Mesenchymal stem cell (in vitro differentiated cells and primary cell): ENCODE data around the gene PSG1.
"Not testable (repeated sequence)": the region's sequence is repeated elsewhere in the genome, so short reads cannot be mapped to it uniquely, and the experiment has no call there.

ENCODE experiments used
- DNase-seq: peaks from one replicate; pipeline ENCODE4 v3.0.0-alpha.2; 2013
- H2AFZ ChIP-seq: one replicate; pipeline ENCODE4 v1.6.1; 2013; ENCODE audit warnings: low read depth, mild to moderate bottlenecking, control low read depth, inconsistent platforms, low read length, moderate library complexity
- H2AK5ac ChIP-seq: 2 replicates; pipeline ENCODE4 v1.6.1; 2013; ENCODE audit warnings: low read length, moderate library complexity, mild to moderate bottlenecking, inconsistent platforms; ENCODE audit not compliant: severe bottlenecking
- H2BK120ac ChIP-seq: one replicate; pipeline ENCODE4 v1.6.1; 2013; ENCODE audit warnings: low read depth, mild to moderate bottlenecking, inconsistent platforms, low read length, moderate library complexity
- H2BK12ac ChIP-seq, 2 experiments: one replicate each; pipeline ENCODE4 v1.6.1; 2013; ENCODE audit warnings: inconsistent platforms in 2 of 2, low read length in 2 of 2, mild to moderate bottlenecking in 2 of 2, moderate library complexity in 2 of 2, control low read depth in 1 of 2
- H2BK15ac ChIP-seq: one replicate; pipeline ENCODE4 v1.6.1; 2013; ENCODE audit warnings: mild to moderate bottlenecking, low read depth, inconsistent platforms; ENCODE audit not compliant: poor library complexity, severe bottlenecking
- H2BK5ac ChIP-seq: 2 replicates; pipeline ENCODE4 v1.6.1; 2013; ENCODE audit warnings: low read depth, mild to moderate bottlenecking, low read length, control low read depth, inconsistent platforms; ENCODE audit not compliant: poor library complexity, severe bottlenecking
- H3K14ac ChIP-seq, 2 experiments: one replicate each; pipeline ENCODE4 v1.6.1; 2013; ENCODE audit warnings: inconsistent platforms in 2 of 2, low read length in 2 of 2, control low read depth in 1 of 2, mild to moderate bottlenecking in 1 of 2, moderate library complexity in 1 of 2
- H3K18ac ChIP-seq, 2 experiments: one replicate each; pipeline ENCODE4 v1.6.1; 2013; ENCODE audit warnings: inconsistent platforms in 2 of 2, low read length in 2 of 2, control low read depth in 1 of 2, low read depth in 1 of 2, mild to moderate bottlenecking in 1 of 2
- H3K23ac ChIP-seq, 2 experiments: one replicate each; pipeline ENCODE4 v1.6.1; 2013; ENCODE audit warnings: inconsistent platforms in 2 of 2, low read length in 2 of 2, mild to moderate bottlenecking in 2 of 2, moderate library complexity in 2 of 2, control low read depth in 1 of 2
- H3K27ac ChIP-seq: 2 replicates; pipeline ENCODE4 v1.5.1; 2013; ENCODE audit warnings: mild to moderate bottlenecking, moderate library complexity, low read length, control low read depth, inconsistent platforms; ENCODE audit not compliant: poor library complexity, severe bottlenecking
- H3K27me3 ChIP-seq, 2 experiments: 2 replicates each; pipeline versions ENCODE4 v1.6.1 to v1.7.0; 2013; ENCODE audit warnings: low read length in 2 of 2, mild to moderate bottlenecking in 2 of 2, moderate library complexity in 2 of 2, control low read depth in 1 of 2, inconsistent platforms in 1 of 2; ENCODE audit not compliant: control insufficient read depth in 1 of 2, insufficient read depth in 1 of 2
- H3K36me3 ChIP-seq, 2 experiments: 2 replicates each; pipeline versions ENCODE4 v1.6.1 to v1.7.0; 2013; ENCODE audit warnings: low read length in 2 of 2, control low read depth in 1 of 2, inconsistent platforms in 1 of 2, low read depth in 1 of 2, mild to moderate bottlenecking in 1 of 2; ENCODE audit not compliant: insufficient read depth in 2 of 2, control insufficient read depth in 1 of 2
- H3K4ac ChIP-seq, 2 experiments: one replicate each; pipeline ENCODE4 v1.6.1; 2013; ENCODE audit warnings: inconsistent platforms in 2 of 2, low read length in 2 of 2, mild to moderate bottlenecking in 2 of 2, moderate library complexity in 2 of 2, control low read depth in 1 of 2, low read depth in 1 of 2
- H3K4me1 ChIP-seq: 2 replicates; pipeline ENCODE4 v1.6.1; 2013; ENCODE audit warnings: low read depth, low read length, control low read depth; ENCODE audit not compliant: control insufficient read depth, insufficient read depth
- H3K4me2 ChIP-seq: 2 replicates; pipeline ENCODE4 v1.6.1; 2013; ENCODE audit warnings: low read length, mild to moderate bottlenecking, inconsistent platforms; ENCODE audit not compliant: poor library complexity, severe bottlenecking
- H3K4me3 ChIP-seq, 2 experiments: 2 replicates each; pipeline versions ENCODE4 v1.5.1 to v1.7.0; 2013; ENCODE audit warnings: low read length in 2 of 2, mild to moderate bottlenecking in 2 of 2, control low read depth in 1 of 2, low read depth in 1 of 2; ENCODE audit not compliant: insufficient read depth in 1 of 2
- H3K79me1 ChIP-seq: replicated peaks from 2 replicates; pipeline ENCODE4 v1.6.1; 2013; ENCODE audit warnings: mild to moderate bottlenecking, control low read depth, low read length, inconsistent platforms; ENCODE audit not compliant: poor library complexity, severe bottlenecking
- H3K9ac ChIP-seq: 2 replicates; pipeline ENCODE4 v1.7.0; 2013; ENCODE audit warnings: mild to moderate bottlenecking, low read length, moderate library complexity
- H3K9me3 ChIP-seq: 2 replicates; pipeline ENCODE4 v1.7.0; 2013; ENCODE audit warnings: mild to moderate bottlenecking, low read length; ENCODE audit not compliant: control insufficient read depth
- H4K8ac ChIP-seq: one replicate; pipeline ENCODE4 v1.6.1; 2013; ENCODE audit warnings: inconsistent platforms, mild to moderate bottlenecking, low read length, moderate library complexity
- H4K91ac ChIP-seq: one replicate; pipeline ENCODE4 v1.6.1; 2013; ENCODE audit warnings: mild to moderate bottlenecking, low read length, inconsistent platforms
- WGBS: methylation state at CpG from one replicate; pipeline ENCODE4 v1.1.7; 2013; ENCODE audit warnings: mixed read lengths; 5-methylcytosine and 5-hydroxymethylcytosine counted together

PSG1 gene

GRCh38 chr19:42832023-42832680 lies 47.4 kb downstream of the PSG1 start:
- H3K9me3 ChIP-seq, H4K8ac ChIP-seq, H3K36me3 ChIP-seq, H3K27ac ChIP-seq, DNase-seq, H3K4me2 ChIP-seq, H3K23ac ChIP-seq, H3K79me1 ChIP-seq, H4K91ac ChIP-seq, H2BK120ac ChIP-seq, H2BK5ac ChIP-seq, H3K18ac ChIP-seq, H2AK5ac ChIP-seq, H2BK15ac ChIP-seq, H3K9ac ChIP-seq, H2BK12ac ChIP-seq, H3K14ac ChIP-seq, H2AFZ ChIP-seq, H3K4me1 ChIP-seq, H3K4ac ChIP-seq, H3K27me3 ChIP-seq, H3K4me3 ChIP-seq: not testable (repeated sequence)
- WGBS: 85% methylated on average over 1 of the region's 3 CpGs

GRCh38 chr19:42831221-42832019 lies 48.1 kb downstream of the PSG1 start:
- Histone ChIP-seq H2BK12ac (no peak overlapping the region), H3K27ac (no peak overlapping the region), H2BK15ac (no peak overlapping the region), H3K79me1 (no peaks in the 10 kb centered on the region), H3K36me3 (no peaks in the 10 kb centered on the region), H4K91ac (no peak overlapping the region), H3K14ac (no peak overlapping the region), H3K4me2 (no peak overlapping the region), H3K4me1 (no peaks in the 10 kb centered on the region), H2AK5ac (no peak overlapping the region), H3K18ac (no peak overlapping the region), H3K9me3 (no peaks in the 10 kb centered on the region), H2BK5ac (no peak overlapping the region), H3K23ac (no peak overlapping the region), H4K8ac (no peak overlapping the region), H2AFZ (no peak overlapping the region), H3K9ac (no peak overlapping the region), H2BK120ac (no peak overlapping the region), H3K4ac (no peak overlapping the region), H3K27me3 (no peaks in the 10 kb centered on the region), H3K4me3 (no peak overlapping the region)
- DNase-seq: no peak
- 47% methylated on average over 1 of the region's 1 CpG for WGBS

DNA sequence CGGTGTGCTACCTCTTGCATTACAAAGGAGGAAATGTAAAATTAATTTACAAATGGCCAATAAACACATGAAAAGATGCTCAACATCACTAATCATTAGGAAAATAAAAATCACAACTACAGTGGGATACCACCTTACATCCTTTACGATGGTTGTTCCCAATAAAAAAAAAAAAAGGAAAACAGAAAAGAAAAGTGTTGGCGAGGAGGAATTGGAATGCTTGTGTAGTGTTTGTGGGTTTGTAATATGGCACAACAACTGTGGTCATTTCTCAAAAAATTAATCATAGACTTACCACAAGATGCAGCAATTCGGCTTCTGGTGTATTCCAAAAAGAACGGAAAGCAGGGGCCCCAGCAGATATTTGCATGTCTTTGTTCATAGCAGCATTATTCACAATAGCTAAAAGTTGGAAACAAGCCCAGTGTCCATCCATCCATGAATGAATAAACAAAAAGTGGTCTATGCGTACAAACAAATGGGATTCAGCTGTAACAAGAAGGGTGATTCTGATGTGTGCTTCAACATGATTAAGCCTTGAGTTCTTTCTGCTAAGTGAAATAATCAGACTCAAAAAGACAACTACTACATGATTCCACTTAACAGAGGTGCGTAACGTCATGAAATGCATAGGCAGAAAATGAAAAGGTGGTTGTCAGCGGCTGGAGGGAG lies 58.1 kb downstream of the PSG1 start:
- DNase-seq, H3K79me1 ChIP-seq, H3K9me3 ChIP-seq, H3K4me1 ChIP-seq, H3K36me3 ChIP-seq, H3K23ac ChIP-seq, H3K4me3 ChIP-seq, H2BK5ac ChIP-seq, H3K18ac ChIP-seq, H3K4ac ChIP-seq, H3K27me3 ChIP-seq, H3K9ac ChIP-seq, H2AK5ac ChIP-seq, H2AFZ ChIP-seq, H3K4me2 ChIP-seq, H2BK12ac ChIP-seq, H2BK15ac ChIP-seq, H4K8ac ChIP-seq, H3K27ac ChIP-seq, H4K91ac ChIP-seq, H2BK120ac ChIP-seq, H3K14ac ChIP-seq: not testable (repeated sequence)
- 72% methylated on average over 4 of the region's 9 CpGs for WGBS

GRCh38 chr19:42819960-42820650 lies 59.4 kb downstream of the PSG1 start:
- not testable (repeated sequence) for H3K9me3 ChIP-seq, H3K4me2 ChIP-seq, H3K18ac ChIP-seq, H3K4me3 ChIP-seq, H3K36me3 ChIP-seq, H3K27ac ChIP-seq, H4K8ac ChIP-seq, H3K27me3 ChIP-seq, H2BK15ac ChIP-seq, H3K79me1 ChIP-seq, DNase-seq, H3K23ac ChIP-seq, H2AK5ac ChIP-seq, H2BK5ac ChIP-seq, H4K91ac ChIP-seq, H3K4me1 ChIP-seq, H3K4ac ChIP-seq, H2BK12ac ChIP-seq, H3K14ac ChIP-seq, H2AFZ ChIP-seq, H2BK120ac ChIP-seq
- peak overlapping the region; percentile 38 for H3K9ac ChIP-seq
- 38% methylated on average over 2 of the region's 5 CpGs for WGBS
